Mesenchymal stem cell (in vitro differentiated cells and primary cell): ENCODE data around the gene MINPP1.

Experiments
- DNase-seq: peaks from one replicate; pipeline ENCODE4 v3.0.0-alpha.2; 2013
- H2AFZ ChIP-seq: one replicate; pipeline ENCODE4 v1.6.1; 2013; ENCODE audit warnings: low read depth, mild to moderate bottlenecking, control low read depth, inconsistent platforms, low read length, moderate library complexity
- H2AK5ac ChIP-seq: 2 replicates; pipeline ENCODE4 v1.6.1; 2013; ENCODE audit warnings: low read length, moderate library complexity, mild to moderate bottlenecking, inconsistent platforms; ENCODE audit not compliant: severe bottlenecking
- H2BK120ac ChIP-seq: one replicate; pipeline ENCODE4 v1.6.1; 2013; ENCODE audit warnings: low read depth, mild to moderate bottlenecking, inconsistent platforms, low read length, moderate library complexity
- H2BK12ac ChIP-seq, 2 experiments: one replicate each; pipeline ENCODE4 v1.6.1; 2013; ENCODE audit warnings: inconsistent platforms in 2 of 2, low read length in 2 of 2, mild to moderate bottlenecking in 2 of 2, moderate library complexity in 2 of 2, control low read depth in 1 of 2
- H2BK15ac ChIP-seq: one replicate; pipeline ENCODE4 v1.6.1; 2013; ENCODE audit warnings: mild to moderate bottlenecking, low read depth, inconsistent platforms; ENCODE audit not compliant: poor library complexity, severe bottlenecking
- H2BK5ac ChIP-seq: 2 replicates; pipeline ENCODE4 v1.6.1; 2013; ENCODE audit warnings: low read depth, mild to moderate bottlenecking, low read length, control low read depth, inconsistent platforms; ENCODE audit not compliant: poor library complexity, severe bottlenecking
- H3K14ac ChIP-seq, 2 experiments: one replicate each; pipeline ENCODE4 v1.6.1; 2013; ENCODE audit warnings: inconsistent platforms in 2 of 2, low read length in 2 of 2, control low read depth in 1 of 2, mild to moderate bottlenecking in 1 of 2, moderate library complexity in 1 of 2
- H3K18ac ChIP-seq, 2 experiments: one replicate each; pipeline ENCODE4 v1.6.1; 2013; ENCODE audit warnings: inconsistent platforms in 2 of 2, low read length in 2 of 2, control low read depth in 1 of 2, low read depth in 1 of 2, mild to moderate bottlenecking in 1 of 2
- H3K23ac ChIP-seq, 2 experiments: one replicate each; pipeline ENCODE4 v1.6.1; 2013; ENCODE audit warnings: inconsistent platforms in 2 of 2, low read length in 2 of 2, mild to moderate bottlenecking in 2 of 2, moderate library complexity in 2 of 2, control low read depth in 1 of 2
- H3K27ac ChIP-seq: 2 replicates; pipeline ENCODE4 v1.5.1; 2013; ENCODE audit warnings: mild to moderate bottlenecking, moderate library complexity, low read length, control low read depth, inconsistent platforms; ENCODE audit not compliant: poor library complexity, severe bottlenecking
- H3K27me3 ChIP-seq, 2 experiments: 2 replicates each; pipeline versions ENCODE4 v1.6.1 to v1.7.0; 2013; ENCODE audit warnings: low read length in 2 of 2, mild to moderate bottlenecking in 2 of 2, moderate library complexity in 2 of 2, control low read depth in 1 of 2, inconsistent platforms in 1 of 2; ENCODE audit not compliant: control insufficient read depth in 1 of 2, insufficient read depth in 1 of 2
- H3K36me3 ChIP-seq, 2 experiments: 2 replicates each; pipeline versions ENCODE4 v1.6.1 to v1.7.0; 2013; ENCODE audit warnings: low read length in 2 of 2, control low read depth in 1 of 2, inconsistent platforms in 1 of 2, low read depth in 1 of 2, mild to moderate bottlenecking in 1 of 2; ENCODE audit not compliant: insufficient read depth in 2 of 2, control insufficient read depth in 1 of 2
- H3K4ac ChIP-seq, 2 experiments: one replicate each; pipeline ENCODE4 v1.6.1; 2013; ENCODE audit warnings: inconsistent platforms in 2 of 2, low read length in 2 of 2, mild to moderate bottlenecking in 2 of 2, moderate library complexity in 2 of 2, control low read depth in 1 of 2, low read depth in 1 of 2
- H3K4me1 ChIP-seq: 2 replicates; pipeline ENCODE4 v1.6.1; 2013; ENCODE audit warnings: low read depth, low read length, control low read depth; ENCODE audit not compliant: control insufficient read depth, insufficient read depth
- H3K4me2 ChIP-seq: 2 replicates; pipeline ENCODE4 v1.6.1; 2013; ENCODE audit warnings: low read length, mild to moderate bottlenecking, inconsistent platforms; ENCODE audit not compliant: poor library complexity, severe bottlenecking
- H3K4me3 ChIP-seq, 2 experiments: 2 replicates each; pipeline versions ENCODE4 v1.5.1 to v1.7.0; 2013; ENCODE audit warnings: low read length in 2 of 2, mild to moderate bottlenecking in 2 of 2, control low read depth in 1 of 2, low read depth in 1 of 2; ENCODE audit not compliant: insufficient read depth in 1 of 2
- H3K79me1 ChIP-seq: replicated peaks from 2 replicates; pipeline ENCODE4 v1.6.1; 2013; ENCODE audit warnings: mild to moderate bottlenecking, control low read depth, low read length, inconsistent platforms; ENCODE audit not compliant: poor library complexity, severe bottlenecking
- H3K9ac ChIP-seq: 2 replicates; pipeline ENCODE4 v1.7.0; 2013; ENCODE audit warnings: mild to moderate bottlenecking, low read length, moderate library complexity
- H3K9me3 ChIP-seq: 2 replicates; pipeline ENCODE4 v1.7.0; 2013; ENCODE audit warnings: mild to moderate bottlenecking, low read length; ENCODE audit not compliant: control insufficient read depth
- H4K8ac ChIP-seq: one replicate; pipeline ENCODE4 v1.6.1; 2013; ENCODE audit warnings: inconsistent platforms, mild to moderate bottlenecking, low read length, moderate library complexity
- H4K91ac ChIP-seq: one replicate; pipeline ENCODE4 v1.6.1; 2013; ENCODE audit warnings: mild to moderate bottlenecking, low read length, inconsistent platforms
- WGBS: methylation state at CpG from one replicate; pipeline ENCODE4 v1.1.7; 2013; ENCODE audit warnings: mixed read lengths; 5-methylcytosine and 5-hydroxymethylcytosine counted together

Gene MINPP1

DNA sequence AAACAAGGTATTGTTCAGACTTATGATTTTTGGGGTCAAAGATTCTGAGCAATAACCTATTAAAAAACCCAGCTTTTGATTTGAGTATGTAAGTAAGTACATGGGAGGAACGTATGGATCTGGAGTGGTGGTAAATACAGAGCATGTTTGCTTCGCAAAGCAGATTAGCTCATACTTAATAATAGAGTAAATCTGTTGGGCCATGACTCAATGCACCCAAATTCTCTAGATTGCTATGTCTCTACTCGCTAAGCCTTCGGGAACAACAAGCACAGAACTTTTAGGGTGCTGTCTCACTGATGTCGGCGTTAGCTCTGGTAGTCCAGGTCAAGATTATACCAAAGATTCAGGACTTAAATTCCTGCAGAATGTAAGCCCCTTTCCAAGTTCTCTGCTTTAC is 807 bp upstream of the MINPP1 start:
- Histone ChIP-seq H2BK12ac (no peak overlapping the region), H3K4me1 (no peaks in the 10 kb centered on the region), H3K9me3 (no peaks in the 10 kb centered on the region), H3K4ac (no peak overlapping the region), H2BK120ac (no peak overlapping the region), H3K4me3 (peak overlapping the region in 1 of 2 experiments; percentile 97), H2BK15ac (no peak overlapping the region), H3K4me2 (peak overlapping the region; percentile 96), H3K79me1 (peaks cover 6% of the 10 kb centered on the region), H3K27ac (no peak overlapping the region), H3K18ac (no peak overlapping the region), H3K9ac (peak overlapping the region; percentile 94), H2AFZ (no peak overlapping the region), H3K36me3 (peaks cover 0 to 2% of the 10 kb centered on the region in 2 experiments), H2AK5ac (no peak overlapping the region), H3K27me3 (no peaks in the 10 kb centered on the region), H4K91ac (no peak overlapping the region), H2BK5ac (no peak overlapping the region), H3K23ac (no peak overlapping the region), H3K14ac (no peak overlapping the region), H4K8ac (no peak overlapping the region)
- DNase-seq = no peak
- WGBS = 90% methylated on average over 6 of the region's 6 CpGs

DNA sequence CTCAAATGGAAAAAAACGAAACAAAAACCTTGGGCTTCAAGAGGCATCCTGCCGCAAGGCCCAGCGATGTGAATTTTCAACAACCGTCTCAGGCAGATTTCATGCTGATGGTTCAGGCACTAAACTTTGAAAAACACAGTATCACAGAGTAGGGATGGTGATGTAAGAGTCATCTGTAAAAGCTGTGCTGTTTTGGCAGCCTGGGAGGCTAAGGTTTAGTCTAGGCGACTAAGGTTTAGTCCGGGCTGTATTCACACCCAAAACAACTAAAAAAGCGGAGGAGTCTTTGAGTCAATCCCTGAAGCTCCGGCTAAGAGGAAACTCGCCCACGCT is 420 bp upstream of the MINPP1 start:
- peak overlapping the region; percentile 84 for H3K27ac ChIP-seq

DNA sequence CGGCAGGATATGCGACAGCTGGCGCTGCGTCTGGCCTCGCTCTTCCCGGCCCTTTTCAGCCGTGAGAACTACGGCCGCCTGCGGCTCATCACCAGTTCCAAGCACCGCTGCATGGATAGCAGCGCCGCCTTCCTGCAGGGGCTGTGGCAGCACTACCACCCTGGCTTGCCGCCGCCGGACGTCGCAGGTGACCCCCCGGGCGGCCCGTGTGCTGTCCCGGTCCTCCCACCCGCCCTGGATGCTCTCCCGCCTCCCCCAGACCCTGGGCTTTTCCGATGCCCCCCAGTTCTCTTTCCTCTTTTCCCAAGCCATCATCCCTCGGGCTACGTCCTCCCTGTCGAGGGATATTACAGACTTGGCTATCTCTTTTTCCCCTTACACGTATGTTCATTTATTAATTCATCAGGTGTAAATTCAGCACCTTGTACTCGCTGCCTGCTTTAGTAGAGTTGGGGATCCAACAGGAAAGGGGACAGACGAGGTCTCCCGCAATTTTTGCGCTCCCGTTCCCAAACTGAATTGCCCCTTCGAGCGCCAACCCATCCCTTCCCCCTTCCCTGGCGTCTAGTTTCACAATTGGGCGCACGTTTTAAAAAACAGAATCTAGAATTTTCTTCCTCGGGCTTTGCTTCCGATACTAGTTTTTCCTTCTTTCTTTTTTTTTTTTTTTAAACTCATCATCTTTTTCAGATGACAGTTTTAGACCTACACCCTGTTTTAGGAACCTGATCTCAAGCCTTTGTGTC is 846 bp downstream of the MINPP1 start:
- H3K4me2 ChIP-seq = peak overlapping the region; percentile 96
- H2BK5ac ChIP-seq = no peak overlapping the region
- H4K91ac ChIP-seq = peak overlapping the region; percentile 65
- WGBS = under 1% methylated on average over 39 of the region's 41 CpGs
- H2AK5ac ChIP-seq = no peak overlapping the region
- peak overlapping the region in 1 of 2 experiments; percentile 5 for H3K14ac ChIP-seq
- H3K4ac ChIP-seq = no peak overlapping the region
- H3K36me3 ChIP-seq = peaks cover 0 to 19% of the 10 kb centered on the region in 2 experiments
- peak; percentile 77 for DNase-seq
- no peak overlapping the region for H3K27ac ChIP-seq
- peak overlapping the region; percentile 86 to 97 for H3K4me3 ChIP-seq
- H3K23ac ChIP-seq = no peak overlapping the region
- no peaks in the 10 kb centered on the region for H3K4me1 ChIP-seq
- H2BK12ac ChIP-seq = peak overlapping the region in 1 of 2 experiments; percentile 49
- H3K18ac ChIP-seq = peak overlapping the region; percentile 73 to 90
- H2BK120ac ChIP-seq = no peak overlapping the region
- H4K8ac ChIP-seq = peak overlapping the region; percentile 83
- H3K27me3 ChIP-seq = no peaks in the 10 kb centered on the region
- H3K79me1 ChIP-seq = peaks cover 6% of the 10 kb centered on the region
- peak overlapping the region; percentile 77 for H2BK15ac ChIP-seq
- H3K9ac ChIP-seq = peak overlapping the region; percentile 94
- H3K9me3 ChIP-seq = no peaks in the 10 kb centered on the region
- peak overlapping the region; percentile 88 for H2AFZ ChIP-seq

More for the DNA sequence above, 420 bp upstream of the MINPP1 start:
- Histone ChIP-seq H3K4ac (peak overlapping the region in 1 of 2 experiments; percentile 42), H2BK120ac (no peak overlapping the region), H3K36me3 (peaks cover 0 to 6% of the 10 kb centered on the region in 2 experiments), H2AFZ (no peak overlapping the region), H2AK5ac (no peak overlapping the region), H3K14ac (no peak overlapping the region), H3K4me1 (no peaks in the 10 kb centered on the region), H3K9ac (peak overlapping the region; percentile 94), H3K9me3 (no peaks in the 10 kb centered on the region), H4K91ac (no peak overlapping the region), H2BK5ac (no peak overlapping the region), H3K4me3 (peak overlapping the region; percentile 86 to 97), H3K4me2 (peak overlapping the region; percentile 96), H2BK15ac (no peak overlapping the region), H4K8ac (peak overlapping the region; percentile 96), H2BK12ac (no peak overlapping the region), H3K27me3 (no peaks in the 10 kb centered on the region), H3K79me1 (peaks cover 6% of the 10 kb centered on the region), H3K18ac (peak overlapping the region in 1 of 2 experiments; percentile 69), H3K23ac (no peak overlapping the region)
- WGBS = 13% methylated on average over 10 of the region's 10 CpGs
- no peak for DNase-seq

DNA sequence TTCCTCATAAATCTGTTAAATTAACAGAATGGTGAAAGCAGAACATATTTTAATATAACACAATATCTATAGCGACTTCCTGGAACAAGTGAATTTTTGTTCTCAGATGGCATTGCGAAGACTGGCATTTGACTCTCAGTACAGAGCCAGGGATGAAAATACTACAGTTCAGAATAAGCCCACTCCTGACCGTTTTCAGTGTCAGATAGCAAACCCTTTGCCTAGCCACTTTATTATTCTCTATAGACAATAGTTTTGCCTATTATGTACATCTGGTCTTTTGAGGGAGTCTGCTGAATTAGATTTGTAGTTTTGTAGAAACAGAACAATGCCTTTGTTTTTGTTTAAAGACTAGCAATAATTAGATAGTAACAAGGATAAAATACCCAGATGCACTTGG is 2.3 kb downstream of the MINPP1 start:
- H3K79me1 ChIP-seq = peaks cover 6% of the 10 kb centered on the region
- no peak overlapping the region for H2BK5ac ChIP-seq
- H3K27ac ChIP-seq = no peak overlapping the region
- no peak overlapping the region for H2BK120ac ChIP-seq
- no peak overlapping the region for H2AFZ ChIP-seq
- 100% methylated on average over 2 of the region's 3 CpGs for WGBS
- H3K27me3 ChIP-seq = no peaks in the 10 kb centered on the region
- H3K14ac ChIP-seq = no peak overlapping the region
- H3K9me3 ChIP-seq = no peaks in the 10 kb centered on the region
- H3K4ac ChIP-seq = no peak overlapping the region
- DNase-seq = no peak
- H3K36me3 ChIP-seq = peaks cover 0 to 33% of the 10 kb centered on the region in 2 experiments
- peak overlapping the region; percentile 94 for H3K9ac ChIP-seq
- H3K4me2 ChIP-seq = no peak overlapping the region
- H4K8ac ChIP-seq = no peak overlapping the region
- H4K91ac ChIP-seq = no peak overlapping the region
- no peak overlapping the region for H2AK5ac ChIP-seq
- H3K4me3 ChIP-seq = peak overlapping the region in 1 of 2 experiments; percentile 97
- H3K18ac ChIP-seq = no peak overlapping the region
- no peaks in the 10 kb centered on the region for H3K4me1 ChIP-seq
- no peak overlapping the region for H3K23ac ChIP-seq
- no peak overlapping the region for H2BK15ac ChIP-seq
- no peak overlapping the region for H2BK12ac ChIP-seq
